C4-2B (cell line): Measurements from ENCODE around the gene C9orf43.
"Not testable (repeated sequence)": the region's sequence is repeated elsewhere in the genome, so short reads cannot be mapped to it uniquely, and the experiment has no call there.

Source experiments
- H3K27ac ChIP-seq: fragments of 450-650 bp; 2 replicates; pipeline ENCODE4 v1.5.1; 2017
- CTCF ChIP-seq: fragments of 450-650 bp; conservative IDR thresholded peaks from 2 replicates; pipeline ENCODE4 v1.5.1; 2017; ENCODE audit warnings: mild to moderate bottlenecking
- ZFX ChIP-seq: fragments of 450-650 bp; IDR thresholded peaks from 2 replicates; pipeline ENCODE4 v1.6.1; 2017

C9orf43 gene

GRCh38 chr9:113398796-113399195 lies 11.8 kb upstream of the C9orf43 start:
- TF ChIP-seq ZFX, result no peak
- peak overlapping the region; percentile 39 for H3K27ac ChIP-seq

GRCh38 chr9:113399646-113400200 lies 10.8 kb upstream of the C9orf43 start:
- no peak for TF ChIP-seq CTCF
- TF ChIP-seq ZFX, result no peak

GRCh38 chr9:113401027-113401792 lies 9.3 kb upstream of the C9orf43 start, which contains the start of gene ALAD:
Gene ALAD (minus strand): TSS chr9:113401284. CDS start chr9:113393559, 7,725 bp downstream.
- TF ChIP-seq ZFX (no peak), CTCF (peak; percentile 99)
- peak within 1 kb of the TSS; percentile 39 for H3K27ac ChIP-seq

More at GRCh38 chr9:113399646-113400200, 10.8 kb upstream of the C9orf43 start:
- peak overlapping the region; percentile 39 for H3K27ac ChIP-seq

GRCh38 chr9:113403646-113404045 lies 6.9 kb upstream of the C9orf43 start:
- TF ChIP-seq ZFX (no peak), CTCF (no peak)
- no peak overlapping the region for H3K27ac ChIP-seq

GRCh38 chr9:113406353-113406752 lies 4.2 kb upstream of the C9orf43 start:
- not testable (repeated sequence) for H3K27ac ChIP-seq

- TF ChIP-seq CTCF, result peak; percentile 93
- not testable (repeated sequence) for H3K27ac ChIP-seq
Observed at GRCh38 chr9:113406873-113407511, 3.6 kb upstream of the C9orf43 start.

- no peak for TF ChIP-seq CTCF
- no peak for TF ChIP-seq ZFX
- peak overlapping the region; percentile 95 for H3K27ac ChIP-seq
Observed at GRCh38 chr9:113409481-113409880, 1.1 kb upstream of the C9orf43 start.

GRCh38 chr9:113409883-113410206 lies 702 bp upstream of the C9orf43 start:
- no peak for TF ChIP-seq CTCF
- peak; percentile 43; the same call in 1 of the 2 replicates for TF ChIP-seq ZFX
- H3K27ac ChIP-seq, result peak overlapping the region; percentile 95
